NCI-H748 treated with DMSO at 0.1 percent for 48 hours (cell line): ENCODE results near the gene GALNT16.
A peak's percentile ranks its signal among the peaks of the same experiment; 100 is the strongest.
"Not testable (repeated sequence)": the region's sequence is repeated elsewhere in the genome, so short reads cannot be mapped to it uniquely, and the experiment has no call there.

Experiments used
- DNase-seq: peaks from one replicate; lab custom pipeline; 2025; lab: John Stamatoyannopoulos, UW

Gene GALNT16

GRCh38 chr14:69260190-69260860 is 367 bp downstream of the GALNT16 start:
- no peak for DNase-seq

GRCh38 chr14:69260861-69261564 is 1.1 kb downstream of the GALNT16 start:
- DNase-seq = peak; percentile 17

GRCh38 chr14:69261761-69262331 is 1.9 kb downstream of the GALNT16 start:
- no peak for DNase-seq

- DNase-seq = no peak
Observed at GRCh38 chr14:69262516-69262915, 2.6 kb downstream of the GALNT16 start.

GRCh38 chr14:69263364-69263763 is 3.4 kb downstream of the GALNT16 start:
- DNase-seq = no peak

- no peak for DNase-seq
Observed at GRCh38 chr14:69263771-69264170, 3.8 kb downstream of the GALNT16 start.

- DNase-seq = no peak
Observed at GRCh38 chr14:69266572-69267345, 6.8 kb downstream of the GALNT16 start.

GRCh38 chr14:69267492-69267891 is 7.5 kb downstream of the GALNT16 start:
- DNase-seq = no peak

GRCh38 chr14:69268223-69268622 is 8.3 kb downstream of the GALNT16 start:
- DNase-seq = no peak

- no peak for DNase-seq
Observed at GRCh38 chr14:69268763-69269162, 8.8 kb downstream of the GALNT16 start.

GRCh38 chr14:69269381-69269780 is 9.4 kb downstream of the GALNT16 start:
- DNase-seq = no peak

- DNase-seq = no peak
Observed at GRCh38 chr14:69270097-69270496, 10.1 kb downstream of the GALNT16 start.

GRCh38 chr14:69270795-69271708 is 11.1 kb downstream of the GALNT16 start:
- DNase-seq = no peak

GRCh38 chr14:69274321-69274720 is 14.4 kb downstream of the GALNT16 start:
- no peak for DNase-seq

- no peak for DNase-seq
Observed at GRCh38 chr14:69275331-69275730, 15.4 kb downstream of the GALNT16 start.

- DNase-seq = not testable (repeated sequence)
Observed at GRCh38 chr14:69277356-69277755, 17.4 kb downstream of the GALNT16 start.

GRCh38 chr14:69280746-69281291 is 20.9 kb downstream of the GALNT16 start:
- no peak for DNase-seq

GRCh38 chr14:69281450-69282169 is 21.7 kb downstream of the GALNT16 start:
- DNase-seq = no peak

GRCh38 chr14:69282448-69282847 is 22.5 kb downstream of the GALNT16 start:
- DNase-seq = no peak

GRCh38 chr14:69284170-69284569 is 24.2 kb downstream of the GALNT16 start:
- no peak for DNase-seq
